Hepatocyte (in vitro differentiated cells): ENCODE measurements around the gene NCAM1. TPM values are rescaled to one million over a fixed set of nuclear protein-coding genes. Genes with fewer than 3 reads are reported as not detected.

Experiments used
- DNase-seq: peaks from one replicate; pipeline ENCODE4 v3.0.0-alpha.2; 2016; ENCODE audit warnings: low spot score
- H2AFZ ChIP-seq: fragments of 200-600 bp; sonication (generic); 2 replicates; pipeline ENCODE4 v1.6.0; 2016; ENCODE audit warnings: antibody characterized with exemption, mild to moderate bottlenecking
- H3K27ac ChIP-seq: fragments of 200-600 bp; sonication (generic); 2 replicates; pipeline ENCODE4 v1.5.1; 2016; ENCODE audit warnings: mild to moderate bottlenecking
- H3K27me3 ChIP-seq: fragments of 200-600 bp; sonication (generic); 2 replicates; pipeline ENCODE4 v1.6.1; 2016
- H3K36me3 ChIP-seq: fragments of 200-600 bp; sonication (generic); replicated peaks from 2 replicates; pipeline ENCODE4 v1.5.1; 2016; ENCODE audit warnings: low read depth; ENCODE audit not compliant: insufficient read depth
- H3K4me1 ChIP-seq: fragments of 200-600 bp; sonication (generic); 2 replicates; pipeline ENCODE4 v1.5.1; 2016; ENCODE audit warnings: mild to moderate bottlenecking, moderate library complexity; ENCODE audit not compliant: insufficient read depth
- H3K4me2 ChIP-seq: fragments of 200-600 bp; sonication (generic); 2 replicates; pipeline ENCODE4 v1.6.0; 2016
- H3K4me3 ChIP-seq: fragments of 200-600 bp; sonication (generic); 2 replicates; pipeline ENCODE4 v1.5.1; 2016; ENCODE audit warnings: mild to moderate bottlenecking
- H3K79me2 ChIP-seq: fragments of 200-600 bp; sonication (generic); 2 replicates; pipeline ENCODE4 v1.6.0; 2017; ENCODE audit warnings: mild to moderate bottlenecking
- H3K9me2 ChIP-seq: fragments of 200-600 bp; sonication (generic); replicated peaks from 2 replicates; pipeline ENCODE4 v1.6.0; 2017; ENCODE audit warnings: mild to moderate bottlenecking; ENCODE audit not compliant: insufficient read depth
- H3K9me3 ChIP-seq: fragments of 200-600 bp; sonication (generic); 2 replicates; pipeline ENCODE4 v1.5.1; 2016; ENCODE audit warnings: low read depth, mild to moderate bottlenecking
- H4K20me1 ChIP-seq: fragments of 200-600 bp; sonication (generic); 2 replicates; pipeline ENCODE4 v1.6.0; 2016; ENCODE audit warnings: mild to moderate bottlenecking; ENCODE audit not compliant: insufficient read depth, poor library complexity, severe bottlenecking
- EZH2 ChIP-seq: fragments of 200-600 bp; sonication (generic); IDR thresholded peaks from 2 replicates; pipeline ENCODE4 v1.6.1; 2016; ENCODE audit warnings: antibody characterized with exemption, mild to moderate bottlenecking, borderline replicate concordance
- EZH2phosphoT487 ChIP-seq: fragments of 200-600 bp; sonication (generic); IDR thresholded peaks from one replicate; pipeline ENCODE4 v1.6.1; 2018; ENCODE audit warnings: antibody characterized with exemption, mild to moderate bottlenecking, low read depth, moderate library complexity; ENCODE audit not compliant: unreplicated experiment, severe bottlenecking
- WGBS: methylation state at CpG from one replicate; pipeline ENCODE4 v1.1.6; 2016; ENCODE audit warnings: low lambda C conversion rate; ENCODE audit errors: missing lambda C conversion rate; 5-methylcytosine and 5-hydroxymethylcytosine counted together
- polyA plus RNA-seq: library from polyadenylated mRNA; unstranded; fragments of >200 nt; fragmentation: Nextera tagmentation; extraction: Ambion mirVana; gene quantifications from 2 replicates; pipeline ENCODE4 v1.2.1, GENCODE V29; 2016
- total RNA-seq: library from RNA; depleted of rRNA; stranded (reverse); fragments of >200 nt; gene quantifications from 2 replicates; pipeline ENCODE4 v1.2.3, GENCODE V29; 2014
- TF ChIP-seq, protein P1 (sequence below): fragments of 200-600 bp; sonication (generic); IDR thresholded peaks from 2 replicates; pipeline ENCODE4 v1.5.1; 2016; ENCODE audit warnings: antibody characterized with exemption, mild to moderate bottlenecking; ENCODE audit not compliant: poor library complexity

The NCAM1 gene
- total and polyA plus RNA-seq, 2 experiments from 2014 or later = 12.4 to 27.2 TPM

DNA sequence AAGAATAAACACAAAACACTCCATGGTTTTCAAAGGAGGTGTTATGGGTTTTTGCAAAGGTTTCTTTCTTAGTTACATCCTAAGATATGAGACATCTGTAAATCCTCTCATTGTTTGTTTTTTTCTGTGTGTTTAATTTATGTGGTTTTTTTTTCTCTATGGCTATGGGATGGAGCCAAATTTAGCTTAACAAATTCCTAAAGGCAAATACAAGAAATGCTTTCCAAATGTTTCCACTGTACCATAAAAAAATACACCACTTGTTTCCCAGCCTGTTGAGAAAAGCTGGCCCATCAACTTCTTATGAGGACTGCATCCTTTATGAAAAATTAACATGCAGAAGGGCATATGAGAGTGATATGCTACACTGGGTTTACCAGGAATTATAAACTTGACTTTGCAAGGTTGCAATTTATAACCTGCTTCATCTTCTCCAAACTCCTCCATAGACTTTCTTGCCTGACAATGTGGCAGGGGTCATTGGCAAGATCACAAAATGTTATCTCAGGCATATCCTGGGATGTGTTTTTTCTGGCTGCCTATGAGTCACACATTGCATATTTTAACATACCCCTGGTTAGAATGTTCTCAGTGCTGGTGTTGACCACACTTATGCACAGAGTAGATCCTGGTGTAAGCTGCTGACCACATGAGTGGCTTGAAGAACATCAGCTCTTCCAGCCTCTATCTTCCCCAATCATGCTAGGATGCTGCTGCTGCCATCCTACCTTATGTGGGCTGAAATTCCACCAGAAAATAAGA, 215.6 kb downstream of the NCAM1 start:
- H3K4me3 ChIP-seq = no peak overlapping the region
- peak overlapping the region; percentile 14 for H3K27ac ChIP-seq
- no peaks in the 10 kb centered on the region for H3K36me3 ChIP-seq
- TF ChIP-seq EZH2phosphoT487 (no peak), EZH2 (no peak)
- TF ChIP-seq, protein P1, sequence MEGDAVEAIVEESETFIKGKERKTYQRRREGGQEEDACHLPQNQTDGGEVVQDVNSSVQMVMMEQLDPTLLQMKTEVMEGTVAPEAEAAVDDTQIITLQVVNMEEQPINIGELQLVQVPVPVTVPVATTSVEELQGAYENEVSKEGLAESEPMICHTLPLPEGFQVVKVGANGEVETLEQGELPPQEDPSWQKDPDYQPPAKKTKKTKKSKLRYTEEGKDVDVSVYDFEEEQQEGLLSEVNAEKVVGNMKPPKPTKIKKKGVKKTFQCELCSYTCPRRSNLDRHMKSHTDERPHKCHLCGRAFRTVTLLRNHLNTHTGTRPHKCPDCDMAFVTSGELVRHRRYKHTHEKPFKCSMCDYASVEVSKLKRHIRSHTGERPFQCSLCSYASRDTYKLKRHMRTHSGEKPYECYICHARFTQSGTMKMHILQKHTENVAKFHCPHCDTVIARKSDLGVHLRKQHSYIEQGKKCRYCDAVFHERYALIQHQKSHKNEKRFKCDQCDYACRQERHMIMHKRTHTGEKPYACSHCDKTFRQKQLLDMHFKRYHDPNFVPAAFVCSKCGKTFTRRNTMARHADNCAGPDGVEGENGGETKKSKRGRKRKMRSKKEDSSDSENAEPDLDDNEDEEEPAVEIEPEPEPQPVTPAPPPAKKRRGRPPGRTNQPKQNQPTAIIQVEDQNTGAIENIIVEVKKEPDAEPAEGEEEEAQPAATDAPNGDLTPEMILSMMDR = no peak
- no peaks in the 10 kb centered on the region for H3K9me2 ChIP-seq
- H3K9me3 ChIP-seq = no peaks in the 10 kb centered on the region
- H3K27me3 ChIP-seq = no peaks in the 10 kb centered on the region
- H3K4me2 ChIP-seq = no peak overlapping the region
- DNase-seq = no peak
- no peak overlapping the region for H2AFZ ChIP-seq
- H4K20me1 ChIP-seq = no peaks in the 10 kb centered on the region
- H3K79me2 ChIP-seq = no peaks in the 10 kb centered on the region
- peaks cover 24% of the 10 kb centered on the region for H3K4me1 ChIP-seq

DNA sequence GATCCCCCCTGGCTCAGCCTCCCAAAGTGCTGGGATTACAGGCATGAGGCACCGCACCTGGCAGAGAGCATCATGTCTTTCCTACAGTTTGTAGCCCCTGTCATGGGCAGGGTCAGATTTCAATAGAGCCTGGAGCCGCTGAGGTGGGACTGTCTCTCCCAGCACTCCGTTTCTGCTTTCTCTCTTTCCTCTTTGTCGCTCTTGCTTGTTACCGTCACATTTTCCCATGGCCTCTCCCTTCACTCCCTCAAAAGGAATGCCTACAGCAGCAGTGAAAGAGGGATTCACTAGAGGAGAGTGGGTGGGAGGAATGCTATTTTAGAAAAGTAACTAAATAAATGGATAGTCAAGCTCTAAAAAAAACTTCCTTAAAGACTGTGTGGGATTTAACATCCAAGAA, 216.5 kb downstream of the NCAM1 start:
- Histone ChIP-seq H3K9me2 (no peaks in the 10 kb centered on the region), H3K36me3 (no peaks in the 10 kb centered on the region), H3K4me1 (peaks cover 19% of the 10 kb centered on the region), H4K20me1 (no peaks in the 10 kb centered on the region), H3K9me3 (no peaks in the 10 kb centered on the region), H3K4me2 (no peak overlapping the region), H3K27ac (no peak overlapping the region), H2AFZ (no peak overlapping the region), H3K4me3 (no peak overlapping the region), H3K79me2 (no peaks in the 10 kb centered on the region), H3K27me3 (no peaks in the 10 kb centered on the region)
- no peak for DNase-seq
- TF ChIP-seq EZH2phosphoT487 (no peak), EZH2 (no peak)
- TF ChIP-seq, protein P1 = no peak
- WGBS = 61% methylated on average over 5 of the region's 5 CpGs

GRCh38 chr11:113178381-113179070, 217.3 kb downstream of the NCAM1 start:
- no peaks in the 10 kb centered on the region for H3K36me3 ChIP-seq
- no peak overlapping the region for H3K27ac ChIP-seq
- no peak overlapping the region for H2AFZ ChIP-seq
- no peaks in the 10 kb centered on the region for H3K27me3 ChIP-seq
- TF ChIP-seq, protein P1 = no peak
- TF ChIP-seq EZH2 (no peak), EZH2phosphoT487 (no peak)
- no peaks in the 10 kb centered on the region for H3K9me2 ChIP-seq
- H3K4me1 ChIP-seq = peaks cover 18% of the 10 kb centered on the region
- no peaks in the 10 kb centered on the region for H3K79me2 ChIP-seq
- DNase-seq = no peak
- no peaks in the 10 kb centered on the region for H4K20me1 ChIP-seq
- no peaks in the 10 kb centered on the region for H3K9me3 ChIP-seq
- no peak overlapping the region for H3K4me2 ChIP-seq
- 85% methylated on average over 10 of the region's 10 CpGs for WGBS
- H3K4me3 ChIP-seq = no peak overlapping the region
